Left lung (tissue), 10 donors: ENCODE measurements around the gene RERE. TPM values are rescaled to one million over a fixed set of nuclear protein-coding genes. Genes with fewer than 3 reads are reported as not detected.

Experiments used
- ATAC-seq: fragments of 200-7000 bp; cut with Tn5 transposase; one replicate; pipeline ENCODE4 v1.9.1; 2020; ENCODE audit warnings: moderate library complexity
- DNase-seq, 4 donors: peaks; one replicate each; pipeline ENCODE4 v3.0.0-alpha.2; 2013 to 2020
- H3K27ac ChIP-seq, 2 donors: fragments of 200-600 bp; sonication (generic) in 1 of 2; one replicate each; pipeline versions ENCODE4 v1.5.0 to v1.8.0; 2020 to 2021
- H3K27me3 ChIP-seq, 2 donors: fragments of 200-600 bp; sonication (generic) in 1 of 2; one replicate each; pipeline versions ENCODE4 v1.5.0 to v1.8.0; 2020 to 2021
- H3K36me3 ChIP-seq, 2 donors: fragments of 200-600 bp; sonication (generic) in 1 of 2; one replicate each; pipeline versions ENCODE4 v1.5.0 to v1.8.0; 2020 to 2021
- H3K4me1 ChIP-seq, 2 donors: fragments of 200-600 bp; one replicate each; pipeline ENCODE4 v1.8.0; 2021
- H3K4me3 ChIP-seq, 2 donors: fragments of 200-600 bp; sonication (generic) in 1 of 2; one replicate each; pipeline versions ENCODE4 v1.5.0 to v1.8.0; 2020 to 2021; ENCODE audit warnings: mild to moderate bottlenecking in 1 of 2
- H3K9me3 ChIP-seq, 2 donors: fragments of 200-600 bp; sonication (generic) in 1 of 2; one replicate each; pipeline versions ENCODE4 v1.5.0 to v1.8.0; 2020 to 2021
- CTCF ChIP-seq, 2 donors: fragments of 200-600 bp; sonication (generic) in 1 of 2; IDR thresholded peaks; one replicate each; pipeline versions ENCODE4 v1.5.0 to v1.8.0; 2021; ENCODE audit warnings: antibody characterized with exemption in 2 of 2
- intact Hi-C, 2 donors: fragments of 100-400 bp; cut with DNase I; formaldehyde crosslinking; loops; one replicate each; pipeline versions ENCODE4 v1.11.2 to v1.14.2; 2022
- polyA plus RNA-seq, 6 donors: library from polyadenylated mRNA; unstranded; fragments of 120-200 nt; gene quantifications; one replicate each; pipeline ENCODE4 v1.2.1, GENCODE V29; 2013; ENCODE audit not compliant: insufficient read length in 6 of 6
- total RNA-seq, 2 donors: library from RNA; stranded (reverse); fragmentation: NEBNext Ultra II Directional; extraction: Animal tissue kit (Norgen Biotek cat#: 25700); gene quantifications; one replicate each; pipeline ENCODE4 v1.2.1, GENCODE V29; 2021
- donor health status: DM: no; HTN: yes; CAD: no.
- donor health status: DM: no; HTN: no; CAD: no.

The RERE gene
- total and polyA plus RNA-seq, 8 donors, result 73.3 to 135 (median 130) TPM

GRCh38 chr1:8560611-8561544, 256.6 kb downstream of the RERE start:
- ATAC-seq (peak; percentile 92), DNase-seq (peak in 1 of 4 donors; percentile 43)
- H3K27ac ChIP-seq, result no peak overlapping the region
- no peaks in the 10 kb centered on the region for H3K36me3 ChIP-seq
- H3K4me1 ChIP-seq, result peaks cover 0 to 5% of the 10 kb centered on the region in 2 donors
- TF ChIP-seq CTCF (IDR thresholded peaks at IDR 0.05), result peak; percentile 81 to 87
- H3K4me3 ChIP-seq, result no peak overlapping the region
- H3K27me3 ChIP-seq, result no peaks in the 10 kb centered on the region
- intact Hi-C loops, result loop anchor here in 1 of 2 donors (2.0 to 10.0 kb wide), 3 partner anchors 110 to 284 kb away; no protein-coding TSS in a partner anchor
- H3K9me3 ChIP-seq, result no peaks in the 10 kb centered on the region

GRCh38 chr1:8560035-8560434, 257.4 kb downstream of the RERE start:
- H3K9me3 ChIP-seq, result no peaks in the 10 kb centered on the region
- H3K4me1 ChIP-seq, result peaks cover 0 to 8% of the 10 kb centered on the region in 2 donors
- intact Hi-C loops, result loop anchor here in 1 of 2 donors (2.0 to 10.0 kb wide), 3 partner anchors 111 to 285 kb away; no protein-coding TSS in a partner anchor
- no peaks in the 10 kb centered on the region for H3K27me3 ChIP-seq
- no peak for TF ChIP-seq CTCF (IDR thresholded peaks at IDR 0.05)
- no peak for ATAC-seq
- no peaks in the 10 kb centered on the region for H3K36me3 ChIP-seq
- no peak overlapping the region for H3K4me3 ChIP-seq
- DNase-seq, result no peak
- H3K27ac ChIP-seq, result no peak overlapping the region

- H3K36me3 ChIP-seq, result no peaks in the 10 kb centered on the region
- H3K27me3 ChIP-seq, result no peaks in the 10 kb centered on the region
- no peak overlapping the region for H3K27ac ChIP-seq
- H3K4me3 ChIP-seq, result no peak overlapping the region
- H3K9me3 ChIP-seq, result no peaks in the 10 kb centered on the region
- ATAC-seq (no peak), DNase-seq (no peak)
- intact Hi-C loops, result no loop called here
- peaks cover 0 to 7% of the 10 kb centered on the region in 2 donors for H3K4me1 ChIP-seq
- no peak for TF ChIP-seq CTCF (IDR thresholded peaks at IDR 0.05)
Measured at GRCh38 chr1:8555582-8555981, 261.9 kb downstream of the RERE start.

- Histone ChIP-seq H3K36me3 (no peaks in the 10 kb centered on the region), H3K9me3 (no peaks in the 10 kb centered on the region), H3K27ac (no peak overlapping the region), H3K4me3 (no peak overlapping the region), H3K27me3 (no peaks in the 10 kb centered on the region), H3K4me1 (peaks cover 0 to 7% of the 10 kb centered on the region in 2 donors)
- intact Hi-C loops, result no loop called here
- ATAC-seq (no peak), DNase-seq (no peak)
- TF ChIP-seq CTCF (IDR thresholded peaks at IDR 0.05), result no peak
Measured at GRCh38 chr1:8554956-8555534, 262.4 kb downstream of the RERE start.

- peak in 1 of 4 donors; percentile 51 for DNase-seq
- H3K4me3 ChIP-seq, result no peak overlapping the region
- intact Hi-C loops, result no loop called here
Measured at GRCh38 chr1:8552820-8553397, 264.5 kb downstream of the RERE start.

More at GRCh38 chr1:8552820-8553397, 264.5 kb downstream of the RERE start:
- H3K27me3 ChIP-seq, result no peaks in the 10 kb centered on the region
- no peaks in the 10 kb centered on the region for H3K9me3 ChIP-seq
- peaks cover 0 to 7% of the 10 kb centered on the region in 2 donors for H3K4me1 ChIP-seq
- H3K36me3 ChIP-seq, result no peaks in the 10 kb centered on the region
- no peak for TF ChIP-seq CTCF (IDR thresholded peaks at IDR 0.05)
- ATAC-seq, result no peak
- H3K27ac ChIP-seq, result no peak overlapping the region
